GM12801 (cell line): ENCODE measurements around the gene FAM24B.

Source experiments
- TF ChIP-seq, protein P1 (sequence below): IDR thresholded peaks from one replicate; pipeline ENCODE4 v1.5.1; 2011; ENCODE audit warnings: control low read depth; ENCODE audit not compliant: insufficient read length; ENCODE audit errors: extremely low read depth

The FAM24B gene

DNA sequence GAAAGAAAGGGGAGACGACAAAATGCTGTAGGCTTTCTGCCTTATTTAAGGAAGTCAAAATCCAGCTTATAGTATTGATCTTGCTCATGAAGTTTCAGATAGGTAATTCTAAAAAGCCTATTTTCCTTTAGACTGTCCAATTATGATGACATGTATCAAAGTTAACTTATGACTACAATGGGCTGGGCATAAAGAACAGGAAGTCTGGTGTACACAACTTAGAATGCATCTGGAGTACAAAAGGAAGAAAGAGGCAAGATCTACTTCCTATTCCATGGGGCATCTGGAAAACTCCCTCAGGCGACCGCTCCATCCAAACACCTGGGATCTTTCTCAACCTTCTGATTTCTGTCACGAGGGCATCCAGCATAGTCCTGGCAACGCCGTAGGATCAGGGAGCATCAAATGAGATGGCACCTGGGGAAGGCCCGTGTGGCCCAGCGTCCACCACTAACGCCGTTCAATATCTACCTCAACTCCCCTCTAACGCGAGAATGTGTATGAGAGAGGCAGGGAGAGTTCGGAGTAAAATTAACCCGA lies 512 bp downstream of the FAM24B start:
- TF ChIP-seq, protein P1, sequence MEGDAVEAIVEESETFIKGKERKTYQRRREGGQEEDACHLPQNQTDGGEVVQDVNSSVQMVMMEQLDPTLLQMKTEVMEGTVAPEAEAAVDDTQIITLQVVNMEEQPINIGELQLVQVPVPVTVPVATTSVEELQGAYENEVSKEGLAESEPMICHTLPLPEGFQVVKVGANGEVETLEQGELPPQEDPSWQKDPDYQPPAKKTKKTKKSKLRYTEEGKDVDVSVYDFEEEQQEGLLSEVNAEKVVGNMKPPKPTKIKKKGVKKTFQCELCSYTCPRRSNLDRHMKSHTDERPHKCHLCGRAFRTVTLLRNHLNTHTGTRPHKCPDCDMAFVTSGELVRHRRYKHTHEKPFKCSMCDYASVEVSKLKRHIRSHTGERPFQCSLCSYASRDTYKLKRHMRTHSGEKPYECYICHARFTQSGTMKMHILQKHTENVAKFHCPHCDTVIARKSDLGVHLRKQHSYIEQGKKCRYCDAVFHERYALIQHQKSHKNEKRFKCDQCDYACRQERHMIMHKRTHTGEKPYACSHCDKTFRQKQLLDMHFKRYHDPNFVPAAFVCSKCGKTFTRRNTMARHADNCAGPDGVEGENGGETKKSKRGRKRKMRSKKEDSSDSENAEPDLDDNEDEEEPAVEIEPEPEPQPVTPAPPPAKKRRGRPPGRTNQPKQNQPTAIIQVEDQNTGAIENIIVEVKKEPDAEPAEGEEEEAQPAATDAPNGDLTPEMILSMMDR = no peak

DNA sequence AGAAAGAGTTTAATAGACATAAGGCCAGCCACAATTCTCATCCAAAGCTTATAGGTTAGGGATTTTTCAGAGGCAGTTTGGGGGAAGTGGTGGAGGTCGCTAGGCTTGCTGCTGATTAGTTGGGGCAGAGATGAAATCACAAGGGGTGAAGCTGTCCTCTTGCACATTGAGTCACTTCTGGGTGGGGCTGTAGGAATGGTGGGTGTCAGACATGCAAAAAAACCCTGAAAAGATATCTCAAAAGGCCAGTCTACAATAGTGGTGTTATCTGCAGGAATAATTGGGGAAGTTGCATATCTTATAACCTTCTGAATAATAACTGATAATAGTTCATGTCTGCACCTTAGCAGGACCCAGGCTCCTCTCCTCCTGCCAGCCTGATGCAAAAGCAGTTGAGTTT lies 2.1 kb downstream of the FAM24B start:
- TF ChIP-seq, protein P1 = no peak

DNA sequence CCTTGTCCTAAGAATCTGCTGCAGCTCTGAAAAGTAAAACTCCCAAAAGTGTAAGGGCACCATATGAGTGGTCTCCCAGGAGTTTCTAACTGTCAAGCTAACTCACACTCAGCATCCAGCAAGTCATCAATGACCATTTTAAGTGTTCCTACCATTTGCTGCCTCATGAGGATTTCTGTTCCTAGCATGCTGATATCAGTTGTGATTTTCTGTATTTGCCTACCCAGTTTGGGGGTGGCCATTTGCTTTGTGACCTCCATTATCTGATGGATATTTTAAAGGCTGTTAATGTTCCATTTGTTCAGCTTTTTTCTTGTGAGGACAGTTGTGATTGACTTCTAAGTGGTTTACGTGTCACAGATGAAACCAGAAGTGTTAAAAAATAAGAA lies 2.9 kb downstream of the FAM24B start:
- TF ChIP-seq, protein P1 = no peak

DNA sequence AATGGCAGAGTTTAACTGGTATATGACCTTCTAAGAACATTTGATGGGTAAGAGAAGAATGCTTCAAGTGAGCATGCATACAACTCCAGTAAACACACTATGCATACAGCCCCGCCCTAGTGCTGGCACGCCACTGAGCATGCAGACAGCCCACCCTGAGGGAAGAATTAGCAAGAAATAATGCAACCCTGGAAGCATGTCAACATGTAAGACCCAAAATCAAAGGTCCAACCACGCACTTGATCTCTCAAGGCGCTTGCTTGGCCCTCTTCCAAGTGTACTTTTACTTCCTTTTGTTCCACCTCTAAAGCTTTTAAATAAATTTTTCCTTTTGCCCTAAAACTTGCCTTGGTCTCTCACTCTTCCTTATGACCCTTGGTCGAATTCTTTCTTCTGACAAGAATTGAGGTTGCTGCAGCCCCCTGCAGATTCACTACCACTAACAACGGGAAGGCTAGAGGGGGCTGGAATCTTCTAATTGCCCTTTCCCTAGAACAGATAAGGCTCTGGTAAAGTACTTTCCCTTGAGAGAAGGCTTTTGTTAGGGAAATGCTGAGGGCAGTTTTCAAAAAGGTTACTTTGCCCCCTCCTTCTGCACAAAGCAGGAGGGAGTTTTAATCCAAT lies 3.4 kb downstream of the FAM24B start:
- TF ChIP-seq, protein P1 = no peak

DNA sequence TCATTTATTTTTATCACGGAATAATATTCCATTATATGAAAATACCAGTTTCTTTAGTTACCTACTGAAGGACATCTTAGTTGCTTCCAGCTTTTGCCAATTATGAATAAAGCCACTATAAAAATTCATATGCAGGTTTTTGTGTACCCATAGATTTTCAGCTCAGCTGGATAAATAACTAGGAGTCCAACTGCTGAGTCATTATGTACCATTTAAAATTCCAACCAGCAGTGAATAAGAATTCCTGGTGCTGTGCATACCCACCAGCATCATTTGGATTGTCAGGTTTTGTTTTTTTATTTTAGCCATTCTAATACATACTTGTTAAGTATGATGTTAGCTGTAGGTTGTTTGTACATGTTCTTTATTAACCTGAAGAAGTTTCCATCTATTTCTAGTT lies 14.5 kb downstream of the FAM24B start:
- TF ChIP-seq, protein P1 = no peak

DNA sequence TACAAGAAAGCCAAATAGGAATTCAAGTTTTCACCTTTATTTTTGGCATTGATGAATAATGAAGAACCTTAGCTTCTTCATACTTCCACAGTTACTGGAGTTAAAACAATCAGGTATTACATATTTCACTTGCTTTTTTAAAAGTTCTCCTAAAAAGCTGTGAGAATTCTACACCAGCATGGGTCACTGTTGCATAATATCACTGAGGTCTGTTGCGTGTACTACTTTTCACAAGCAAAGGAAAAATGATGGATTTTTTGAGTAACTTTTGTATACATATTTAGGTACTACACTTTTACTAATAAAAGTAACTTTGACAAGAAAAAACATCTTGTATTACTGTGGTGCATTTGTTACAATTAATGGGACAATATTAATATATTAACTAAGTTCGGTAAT lies 15.2 kb downstream of the FAM24B start:
- TF ChIP-seq, protein P1 = no peak

DNA sequence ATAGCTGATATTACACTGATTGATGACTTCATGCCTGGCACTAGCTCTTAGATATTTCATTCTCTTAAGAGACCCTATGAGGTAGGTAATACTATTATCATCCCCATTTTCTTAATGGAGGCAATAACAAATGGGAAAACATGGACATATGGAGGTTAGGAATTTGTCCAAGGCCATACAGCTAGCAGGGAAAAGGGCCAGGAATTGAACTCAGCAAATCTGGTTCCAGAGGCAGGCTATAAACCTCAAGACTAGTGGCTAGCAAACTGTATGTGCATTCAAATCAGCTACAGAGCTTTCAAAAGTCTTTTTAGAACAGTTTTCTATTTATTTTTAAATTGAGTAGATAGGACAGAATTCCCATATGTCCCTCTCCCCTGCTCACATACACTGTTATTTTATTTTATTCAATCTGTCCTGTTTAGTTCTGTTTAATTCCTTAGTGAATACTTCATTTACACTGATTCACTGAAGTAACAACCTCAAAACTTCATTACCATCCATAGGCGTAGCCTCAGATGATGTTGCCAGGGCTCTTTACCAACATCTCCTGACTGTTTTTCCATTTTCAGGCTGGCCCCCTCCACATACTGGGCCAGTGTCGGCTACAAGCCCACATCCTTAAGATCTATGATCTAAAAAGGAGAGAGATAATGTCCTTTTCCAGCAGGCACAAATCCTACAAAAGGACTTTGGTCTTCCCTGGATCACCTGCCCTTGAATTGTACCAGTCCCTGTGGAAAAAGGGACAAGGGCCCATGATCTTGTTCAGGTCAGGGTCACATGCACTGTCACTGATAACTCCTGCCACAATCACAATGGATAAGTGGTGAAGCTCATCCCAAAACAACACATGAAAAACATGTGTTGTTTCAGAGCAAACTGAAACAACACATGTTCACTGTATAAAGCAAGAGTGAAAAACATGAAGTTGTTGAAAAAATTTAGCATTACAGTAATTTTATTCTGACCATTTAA lies 15.9 kb downstream of the FAM24B start:
- TF ChIP-seq, protein P1 = no peak
